DMS153 treated with DMSO at 0.1 percent for 48 hours (cell line): Measurements from ENCODE around the gene CHCHD6.

Source experiments
- DNase-seq: peaks from one replicate; lab custom pipeline; 2025; ENCODE audit not compliant: unreplicated experiment; lab: John Stamatoyannopoulos, UW

The CHCHD6 gene

GRCh38 chr3:126857928-126858327, 153.9 kb downstream of the CHCHD6 start:
- DNase-seq: no peak

- DNase-seq: no peak
These were observed 154.4 kb downstream of the CHCHD6 start for GRCh38 chr3:126858401-126858800.

GRCh38 chr3:126858887-126859286, 154.8 kb downstream of the CHCHD6 start:
- no peak for DNase-seq

GRCh38 chr3:126859415-126860246, 155.6 kb downstream of the CHCHD6 start:
- no peak for DNase-seq

GRCh38 chr3:126865736-126866135, 161.7 kb downstream of the CHCHD6 start:
- no peak for DNase-seq

- DNase-seq: no peak
These were observed 162.2 kb downstream of the CHCHD6 start for GRCh38 chr3:126866175-126866759.

GRCh38 chr3:126867190-126867862, 163.3 kb downstream of the CHCHD6 start:
- no peak for DNase-seq

GRCh38 chr3:126867863-126868200, 163.8 kb downstream of the CHCHD6 start:
- DNase-seq: no peak

- DNase-seq: no peak
These were observed 166.7 kb downstream of the CHCHD6 start for GRCh38 chr3:126870608-126871210.

GRCh38 chr3:126872701-126873342, 168.8 kb downstream of the CHCHD6 start:
- DNase-seq: no peak

- no peak for DNase-seq
These were observed 169.4 kb downstream of the CHCHD6 start for GRCh38 chr3:126873416-126873815.

- DNase-seq: no peak
These were observed 174.6 kb downstream of the CHCHD6 start for GRCh38 chr3:126878664-126879063.

- DNase-seq: no peak
These were observed 176.9 kb downstream of the CHCHD6 start for GRCh38 chr3:126880901-126881300.

GRCh38 chr3:126881861-126882260, 177.8 kb downstream of the CHCHD6 start:
- no peak for DNase-seq

GRCh38 chr3:126883241-126883640, 179.2 kb downstream of the CHCHD6 start:
- DNase-seq: no peak

- no peak for DNase-seq
These were observed 181.4 kb downstream of the CHCHD6 start for GRCh38 chr3:126885425-126885824.

GRCh38 chr3:126886217-126886616, 182.2 kb downstream of the CHCHD6 start:
- no peak for DNase-seq

GRCh38 chr3:126887686-126888085, 183.6 kb downstream of the CHCHD6 start:
- DNase-seq: no peak

- peak; percentile 42 for DNase-seq
These were observed 184.2 kb downstream of the CHCHD6 start for GRCh38 chr3:126888186-126888760.

GRCh38 chr3:126889276-126890201, 185.5 kb downstream of the CHCHD6 start:
- DNase-seq: no peak
